Ishikawa (cell line): Measurements from ENCODE around the gene MGAT3.

Experiments used
- CEBPB ChIP-seq: IDR thresholded peaks from 2 replicates; pipeline ENCODE4 v1.6.1; 2012
- CREB1 ChIP-seq: IDR thresholded peaks from 2 replicates; pipeline ENCODE4 v1.6.1; 2012; ENCODE audit warnings: low read depth
- EGR1 ChIP-seq: IDR thresholded peaks from 2 replicates; pipeline ENCODE4 v1.6.1; 2012
- EP300 ChIP-seq: IDR thresholded peaks from 2 replicates; pipeline ENCODE4 v1.6.1; 2012; ENCODE audit warnings: borderline replicate concordance
- FOXM1 ChIP-seq: IDR thresholded peaks from 2 replicates; pipeline ENCODE4 v1.6.1; 2012; ENCODE audit warnings: low read depth, borderline replicate concordance
- NFIC ChIP-seq: IDR thresholded peaks from 2 replicates; pipeline ENCODE4 v1.6.1; 2012
- RAD21 ChIP-seq: IDR thresholded peaks from 2 replicates; pipeline ENCODE4 v1.6.1; 2012; ENCODE audit warnings: low read depth
- REST ChIP-seq: IDR thresholded peaks from 2 replicates; pipeline ENCODE4 v1.6.1; 2012; ENCODE audit warnings: low read depth, mild to moderate bottlenecking
- TAF1 ChIP-seq: IDR thresholded peaks from 2 replicates; pipeline ENCODE4 v1.6.1; 2012; ENCODE audit warnings: low read depth, mild to moderate bottlenecking
- TCF12 ChIP-seq: IDR thresholded peaks from 2 replicates; pipeline ENCODE4 v1.6.1; 2012; ENCODE audit warnings: low read depth
- TEAD4 ChIP-seq: IDR thresholded peaks from 2 replicates; pipeline ENCODE4 v1.6.1; 2012
- YY1 ChIP-seq: IDR thresholded peaks from 2 replicates; pipeline ENCODE4 v1.6.1; 2012; ENCODE audit warnings: low read depth
- ZBTB7A ChIP-seq: IDR thresholded peaks from 2 replicates; pipeline ENCODE4 v1.6.1; 2012; ENCODE audit warnings: low read depth
- TF ChIP-seq, protein P1 (sequence below): IDR thresholded peaks from 2 replicates; pipeline ENCODE4 v1.6.1; 2012
- TF ChIP-seq, protein P2 (sequence below): IDR thresholded peaks from 2 replicates; pipeline ENCODE4 v1.6.1; 2012

The MGAT3 gene

GRCh38 chr22:39487826-39488520 lies 31.2 kb downstream of the MGAT3 start:
- TF ChIP-seq TAF1 = no peak
- TF ChIP-seq YY1 = no peak
- TF ChIP-seq FOXM1 = no peak
- no peak for TF ChIP-seq TCF12
- TF ChIP-seq CEBPB = no peak
- no peak for TF ChIP-seq EGR1
- no peak for TF ChIP-seq EP300
- TF ChIP-seq TEAD4 = no peak
- no peak for TF ChIP-seq ZBTB7A

GRCh38 chr22:39488563-39489083 lies 31.8 kb downstream of the MGAT3 start:
- TF ChIP-seq EP300 = no peak
- TF ChIP-seq EGR1 = no peak
- no peak for TF ChIP-seq FOXM1
- no peak for TF ChIP-seq NFIC
- no peak for TF ChIP-seq CREB1
- no peak for TF ChIP-seq RAD21
- TF ChIP-seq TAF1 = no peak
- no peak for TF ChIP-seq YY1
- no peak for TF ChIP-seq TCF12
- TF ChIP-seq, protein P1, sequence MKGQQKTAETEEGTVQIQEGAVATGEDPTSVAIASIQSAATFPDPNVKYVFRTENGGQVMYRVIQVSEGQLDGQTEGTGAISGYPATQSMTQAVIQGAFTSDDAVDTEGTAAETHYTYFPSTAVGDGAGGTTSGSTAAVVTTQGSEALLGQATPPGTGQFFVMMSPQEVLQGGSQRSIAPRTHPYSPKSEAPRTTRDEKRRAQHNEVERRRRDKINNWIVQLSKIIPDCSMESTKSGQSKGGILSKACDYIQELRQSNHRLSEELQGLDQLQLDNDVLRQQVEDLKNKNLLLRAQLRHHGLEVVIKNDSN = no peak
- no peak for TF ChIP-seq TEAD4
- TF ChIP-seq REST = no peak
- TF ChIP-seq ZBTB7A = no peak
- TF ChIP-seq CEBPB = no peak
- TF ChIP-seq, protein P2, sequence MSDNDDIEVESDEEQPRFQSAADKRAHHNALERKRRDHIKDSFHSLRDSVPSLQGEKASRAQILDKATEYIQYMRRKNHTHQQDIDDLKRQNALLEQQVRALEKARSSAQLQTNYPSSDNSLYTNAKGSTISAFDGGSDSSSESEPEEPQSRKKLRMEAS = no peak

DNA sequence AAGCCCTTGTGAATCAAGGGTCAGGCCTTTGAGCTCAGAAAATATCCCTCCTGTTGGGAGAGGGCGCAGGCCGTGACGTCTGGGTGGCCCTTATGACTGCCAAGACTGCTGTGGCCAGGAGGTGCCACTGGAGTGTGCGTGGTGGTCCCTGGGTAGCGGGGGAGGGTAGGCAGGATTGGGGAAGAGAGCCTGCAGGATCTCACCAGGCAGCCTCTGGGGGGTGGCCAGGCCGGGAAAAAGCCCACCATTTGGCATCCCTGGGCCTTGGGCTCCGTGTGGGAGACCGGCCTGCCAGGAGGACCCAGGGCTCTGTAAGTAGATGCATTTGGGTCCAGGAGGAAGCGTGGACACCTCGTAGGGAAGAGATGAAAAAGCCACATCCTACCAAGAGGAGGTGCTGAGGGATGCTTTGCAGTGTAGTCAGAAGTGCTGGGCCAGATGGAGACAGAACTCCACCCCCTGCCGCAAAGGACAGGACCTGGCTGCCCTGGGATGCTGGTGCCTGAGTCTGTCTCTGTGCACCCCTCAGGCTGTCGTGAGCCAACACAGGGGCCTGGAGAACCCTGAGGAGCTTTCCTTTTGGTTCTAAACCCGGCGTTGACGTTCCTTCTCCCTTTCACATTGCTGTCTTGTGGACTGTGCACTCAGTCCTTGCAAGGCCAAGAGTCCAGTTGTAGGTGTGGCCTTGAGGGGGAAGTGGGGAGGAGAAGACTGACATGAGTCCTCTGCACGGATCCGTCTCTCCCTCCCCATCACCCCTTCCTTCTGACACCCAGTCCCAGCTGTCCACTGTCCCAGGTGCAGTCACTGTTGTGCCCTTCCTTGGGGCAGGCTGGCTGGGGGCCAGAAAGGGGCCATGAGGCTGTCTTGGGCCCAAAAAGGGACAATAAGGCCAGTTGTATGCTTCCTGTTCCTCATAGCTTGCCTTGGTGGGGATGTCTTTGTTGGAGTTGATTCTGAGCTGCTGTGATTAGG lies 32.6 kb downstream of the MGAT3 start:
- TF ChIP-seq FOXM1 = no peak

- TF ChIP-seq REST (no peak), YY1 (peak; percentile 95)
- TF ChIP-seq, protein P1 = peak; percentile 99
- TF ChIP-seq, protein P2 = peak; percentile 64; the same call in 1 of the 2 replicates
Observed at GRCh38 chr22:39490135-39490798, 33.5 kb downstream of the MGAT3 start.

GRCh38 chr22:39490966-39491680 lies 34.3 kb downstream of the MGAT3 start:
- TF ChIP-seq EGR1 (no peak), NFIC (no peak), CREB1 (no peak), FOXM1 (no peak), RAD21 (no peak), TEAD4 (no peak), CEBPB (no peak), YY1 (no peak), REST (no peak)
- TF ChIP-seq, protein P2 = no peak
